NCI-H2107 (cell line): ENCODE data around the gene PRDM12.
"Not testable (repeated sequence)": the region's sequence is repeated elsewhere in the genome, so short reads cannot be mapped to it uniquely, and the experiment has no call there.

Source experiments
- DNase-seq: peaks from one replicate; lab custom pipeline; 2025; lab: John Stamatoyannopoulos, UW

The PRDM12 gene

GRCh38 chr9:130665431-130666392 is 1.3 kb downstream of the PRDM12 start:
- DNase-seq, result no peak

DNA sequence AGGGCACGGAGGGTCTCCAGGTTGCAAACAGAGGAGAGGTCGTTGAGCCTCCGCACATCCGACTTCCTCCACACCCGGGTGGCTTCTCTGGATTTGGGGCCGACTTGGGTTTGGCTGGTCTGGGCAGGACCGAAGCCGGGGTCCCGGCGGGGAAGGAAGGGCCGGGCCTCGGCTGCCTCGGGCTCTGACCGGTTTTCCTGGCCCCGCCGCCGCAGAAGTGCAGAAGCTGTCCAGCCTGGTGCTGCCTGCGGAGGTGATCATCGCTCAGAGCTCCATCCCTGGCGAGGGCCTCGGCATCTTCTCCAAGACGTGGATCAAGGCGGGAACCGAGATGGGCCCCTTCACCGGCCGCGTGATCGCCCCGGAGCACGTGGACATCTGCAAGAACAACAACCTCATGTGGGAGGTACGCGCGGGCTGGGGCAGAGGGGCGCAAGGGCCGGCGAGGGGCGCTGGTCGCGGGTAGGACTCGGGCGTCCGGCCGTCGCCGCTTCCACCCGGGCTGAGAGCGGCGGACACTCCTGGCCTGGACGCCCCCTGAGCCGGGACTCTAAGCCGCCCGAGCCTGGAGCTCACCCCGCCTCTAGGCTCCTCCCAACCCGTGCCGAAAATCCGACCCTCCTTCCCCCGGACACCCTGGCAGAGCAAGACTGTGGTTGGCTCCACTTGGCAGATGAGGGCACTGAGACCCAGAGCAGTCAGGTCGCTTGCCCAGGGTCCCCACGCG is 2.2 kb downstream of the PRDM12 start:
- DNase-seq, result no peak

- DNase-seq, result no peak
Observed at GRCh38 chr9:130667120-130667435, 2.7 kb downstream of the PRDM12 start.

DNA sequence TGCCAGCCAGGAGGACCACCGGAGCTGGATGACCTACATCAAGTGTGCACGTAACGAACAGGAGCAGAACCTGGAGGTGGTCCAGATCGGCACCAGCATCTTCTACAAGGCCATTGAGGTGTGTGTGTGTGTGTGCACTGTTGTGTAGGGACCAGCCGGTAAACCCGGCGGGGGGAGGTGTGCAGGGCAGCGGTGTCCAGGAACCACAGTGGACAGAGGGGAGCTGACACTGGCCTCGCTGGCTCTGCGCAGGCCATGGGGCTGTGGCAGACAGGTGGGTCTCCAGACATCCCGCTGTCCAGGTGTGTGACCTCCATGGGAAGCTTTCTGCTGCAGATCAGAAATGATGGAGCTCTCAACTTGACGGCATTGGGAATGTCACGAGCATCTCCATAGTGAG is 3.8 kb downstream of the PRDM12 start:
- no peak for DNase-seq

DNA sequence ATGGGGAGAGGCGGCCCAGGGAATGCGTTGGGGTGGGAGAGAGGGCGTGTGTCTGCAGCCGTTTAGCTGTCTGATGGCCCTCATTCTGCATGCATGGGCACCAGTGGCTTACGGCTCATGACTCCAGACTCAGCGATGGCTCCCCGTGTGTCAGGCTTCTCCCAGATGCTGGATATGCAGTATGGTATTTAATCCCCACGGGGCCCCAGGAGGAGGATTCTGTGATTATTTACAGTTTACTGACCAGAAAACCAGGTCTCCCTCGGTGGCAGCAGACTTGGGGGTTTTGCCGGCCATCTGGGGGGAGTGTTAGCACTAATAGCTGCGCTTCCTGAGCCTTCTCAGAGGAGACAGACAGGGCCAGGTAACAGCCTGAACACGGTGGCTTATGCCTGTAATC is 4.3 kb downstream of the PRDM12 start:
- no peak for DNase-seq

- no peak for DNase-seq
Observed at GRCh38 chr9:130669965-130670364, 5.6 kb downstream of the PRDM12 start.

- no peak for DNase-seq
Observed at GRCh38 chr9:130670644-130671043, 6.2 kb downstream of the PRDM12 start.

DNA sequence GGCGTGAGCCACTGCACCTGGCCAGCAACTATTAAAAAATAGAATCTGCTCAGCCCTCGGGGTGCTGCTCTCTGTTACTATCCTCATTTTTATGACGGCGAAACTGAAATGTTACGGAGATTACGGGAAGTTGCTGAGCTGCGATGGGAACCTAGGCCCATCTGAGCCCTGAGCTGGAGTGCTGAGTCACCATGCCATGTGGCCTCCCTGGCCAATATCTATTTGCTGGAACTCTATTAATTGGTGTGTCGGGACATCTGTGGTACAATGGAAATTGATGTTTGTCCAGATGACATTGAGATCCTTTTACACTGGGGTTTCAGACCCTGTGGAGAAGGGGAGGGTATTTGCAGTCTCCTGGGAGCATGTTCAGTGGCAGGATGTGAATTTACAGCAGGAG is 8.1 kb downstream of the PRDM12 start:
- no peak for DNase-seq

DNA sequence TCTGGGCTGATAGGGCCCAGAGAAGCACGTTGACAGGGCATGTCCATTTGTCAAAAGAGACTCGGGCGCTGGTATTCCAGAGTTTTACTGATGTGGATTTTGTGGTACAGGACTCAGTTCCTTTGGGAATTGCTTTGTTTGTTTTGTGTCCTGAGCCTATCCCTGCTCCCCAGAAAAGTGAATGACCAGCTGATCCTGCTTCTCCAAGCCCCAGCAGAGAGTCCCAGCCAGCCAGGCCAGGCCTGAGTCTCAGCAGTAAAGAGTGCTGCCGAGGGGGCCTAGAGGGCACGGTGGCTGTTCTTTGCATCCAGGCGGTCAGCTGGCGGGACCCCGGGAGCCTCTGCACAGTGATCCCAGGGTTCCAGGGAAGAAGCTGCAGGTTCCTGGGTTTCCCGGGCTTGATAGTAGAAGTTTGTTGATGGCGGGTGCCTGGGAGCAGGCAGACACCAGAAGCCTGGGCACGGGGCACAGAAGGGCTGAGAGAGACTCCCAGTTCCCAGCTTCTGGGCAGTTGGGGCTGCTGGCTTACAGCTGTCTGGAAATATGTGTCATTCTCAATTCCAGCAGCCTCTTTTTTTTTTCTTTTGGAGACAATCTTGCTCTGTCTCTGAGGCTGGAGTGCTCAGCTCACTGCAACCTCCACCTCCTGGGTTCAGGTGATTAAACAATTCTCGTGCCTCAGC is 8.7 kb downstream of the PRDM12 start:
- no peak for DNase-seq

GRCh38 chr9:130675396-130675795 is 11.0 kb downstream of the PRDM12 start:
- no peak for DNase-seq

- no peak for DNase-seq
Observed at GRCh38 chr9:130677252-130677651, 12.9 kb downstream of the PRDM12 start.

- DNase-seq, result no peak
Observed at GRCh38 chr9:130680836-130681768, 16.7 kb downstream of the PRDM12 start.

- no peak for DNase-seq
Observed at GRCh38 chr9:130681769-130682420, 17.5 kb downstream of the PRDM12 start.

GRCh38 chr9:130682421-130683121 is 18.2 kb downstream of the PRDM12 start:
- peak; percentile 52 for DNase-seq

- DNase-seq, result no peak
Observed at GRCh38 chr9:130685104-130685503, 20.7 kb downstream of the PRDM12 start.

DNA sequence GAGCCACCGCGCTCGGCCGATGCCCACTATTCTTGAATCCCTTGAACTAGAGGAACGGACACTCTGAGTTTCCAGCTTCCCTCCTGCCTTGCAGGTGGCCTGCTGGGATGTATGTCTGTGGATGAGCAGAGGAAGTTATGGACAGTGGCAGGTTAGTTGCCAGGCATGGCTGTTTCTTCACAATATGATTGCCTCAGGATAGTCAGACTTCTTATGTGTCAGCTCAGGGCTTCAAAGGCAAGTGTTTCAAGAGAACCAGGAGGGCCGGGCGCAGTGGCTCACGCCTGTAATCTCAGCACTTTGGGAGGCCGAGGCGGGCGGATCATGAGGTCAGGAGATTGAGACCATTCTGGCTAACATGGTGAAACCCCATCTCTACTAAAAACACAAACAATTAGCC is 21.6 kb downstream of the PRDM12 start:
- not testable (repeated sequence) for DNase-seq

- no peak for DNase-seq
Observed at GRCh38 chr9:130687615-130688014, 23.2 kb downstream of the PRDM12 start.

GRCh38 chr9:130688072-130688471 is 23.7 kb downstream of the PRDM12 start:
- DNase-seq, result no peak

DNA sequence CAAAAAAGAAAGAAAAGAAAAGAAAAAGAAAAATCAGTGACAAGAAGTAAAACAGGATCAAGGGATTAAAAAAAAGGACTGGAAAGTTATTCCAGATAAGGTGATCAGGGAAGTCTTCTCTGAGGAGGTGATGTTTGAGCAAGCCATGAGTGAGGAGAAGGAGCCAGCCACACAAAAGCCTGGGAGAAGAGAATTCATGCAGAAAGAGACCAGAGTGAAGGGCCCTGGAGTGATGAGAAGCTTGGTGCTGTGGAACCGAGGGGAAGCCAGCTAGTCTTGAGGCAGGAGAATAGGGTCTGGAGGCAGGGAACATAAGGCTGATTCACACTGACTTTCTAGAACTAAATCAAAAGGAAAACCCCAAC is 25.2 kb downstream of the PRDM12 start:
- DNase-seq, result no peak

DNA sequence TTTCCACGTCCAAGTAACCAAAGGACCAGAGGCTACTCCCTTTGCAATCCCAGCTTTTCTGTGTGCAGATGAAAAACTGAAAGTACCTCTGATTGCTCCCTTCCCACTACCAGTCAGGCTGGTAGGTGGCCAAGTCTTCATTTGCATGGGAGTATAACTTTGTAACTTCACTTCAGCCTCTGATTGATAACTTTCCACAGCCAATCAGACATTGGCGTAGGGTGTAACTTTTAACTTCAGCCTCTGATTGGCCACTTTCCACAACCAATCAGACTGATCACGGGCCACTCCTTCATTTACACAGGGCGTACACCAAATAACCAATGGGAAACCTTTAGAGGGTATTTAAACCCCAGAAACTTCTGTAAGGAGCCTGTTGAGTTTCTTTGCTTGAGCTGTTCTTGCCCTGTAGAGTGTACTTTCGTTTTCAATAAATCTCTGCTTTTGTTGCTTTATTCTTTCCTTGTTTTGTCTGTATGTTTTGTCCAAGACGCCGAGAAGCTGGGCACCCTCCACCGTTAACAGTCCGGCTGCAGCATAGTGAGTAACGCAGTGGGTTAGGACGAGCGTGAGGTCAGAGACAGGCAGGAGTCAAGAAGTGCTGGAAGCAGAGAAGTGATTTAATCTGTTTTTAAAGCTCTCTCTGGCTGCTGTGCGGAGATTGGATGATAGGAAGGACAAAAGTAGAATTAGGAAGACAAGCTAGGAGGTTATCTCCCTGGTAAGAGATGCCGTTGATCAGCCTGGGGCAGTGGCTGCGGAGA is 25.7 kb downstream of the PRDM12 start:
- DNase-seq, result peak; percentile 47
